ENCODE data around the gene PHF5A. TPM values are rescaled to one million over a fixed set of nuclear protein-coding genes. Genes with fewer than 3 reads are reported as not detected.

Gene PHF5A
- total RNA-seq, 1 experiment from 2014 or later, result 85.5 TPM

DNA sequence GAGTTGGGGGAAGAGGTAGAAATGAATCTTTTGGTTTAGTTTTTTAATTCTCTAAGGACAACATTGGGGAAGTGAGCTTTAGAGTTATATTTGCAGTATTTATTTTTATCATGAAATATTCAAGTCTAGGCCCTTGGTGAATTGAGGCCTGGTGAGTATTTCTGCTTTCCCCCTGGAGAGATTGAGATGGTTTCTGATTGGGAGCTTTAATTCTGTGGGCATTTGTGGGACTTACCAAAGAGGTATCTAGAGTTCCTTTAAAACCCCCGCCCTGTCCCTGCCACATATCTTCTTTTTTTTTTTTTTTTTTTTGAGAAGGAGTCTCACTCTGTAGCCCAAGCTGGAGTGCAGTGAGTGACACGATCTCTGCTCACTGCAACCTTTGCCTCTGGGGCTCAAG lies 10.0 kb upstream of the PHF5A start:
- BruUV-seq (replicated peaks), result no TSS peak
- Histone ChIP-seq H3K36me3 (ENCODE audit: insufficient read depth, low read length, poor library complexity, severe bottlenecking) (no peaks in the 10 kb centered on the region), H3K9me3 (ENCODE audit: low read depth, low read length, poor library complexity, severe bottlenecking) (no peaks in the 10 kb centered on the region), H3K27ac (ENCODE audit: low read depth, low read length, poor library complexity, severe bottlenecking) (no peak overlapping the region), H3K4me1 (ENCODE audit: insufficient read depth, low read length, poor library complexity, severe bottlenecking) (peaks cover 16% of the 10 kb centered on the region), H3K27me3 (replicated peaks; ENCODE audit: insufficient read depth, low read depth, low read length, poor library complexity) (no peaks in the 10 kb centered on the region), H3K4me3 (ENCODE audit: low read depth, low read length, poor library complexity, severe bottlenecking) (no peak overlapping the region)
- no peak for TF ChIP-seq EZH2 (IDR thresholded peaks at IDR 0.05; ENCODE audit: borderline replicate concordance, low read depth, low read length, poor library complexity, severe bottlenecking)
- TF ChIP-seq, protein P1, sequence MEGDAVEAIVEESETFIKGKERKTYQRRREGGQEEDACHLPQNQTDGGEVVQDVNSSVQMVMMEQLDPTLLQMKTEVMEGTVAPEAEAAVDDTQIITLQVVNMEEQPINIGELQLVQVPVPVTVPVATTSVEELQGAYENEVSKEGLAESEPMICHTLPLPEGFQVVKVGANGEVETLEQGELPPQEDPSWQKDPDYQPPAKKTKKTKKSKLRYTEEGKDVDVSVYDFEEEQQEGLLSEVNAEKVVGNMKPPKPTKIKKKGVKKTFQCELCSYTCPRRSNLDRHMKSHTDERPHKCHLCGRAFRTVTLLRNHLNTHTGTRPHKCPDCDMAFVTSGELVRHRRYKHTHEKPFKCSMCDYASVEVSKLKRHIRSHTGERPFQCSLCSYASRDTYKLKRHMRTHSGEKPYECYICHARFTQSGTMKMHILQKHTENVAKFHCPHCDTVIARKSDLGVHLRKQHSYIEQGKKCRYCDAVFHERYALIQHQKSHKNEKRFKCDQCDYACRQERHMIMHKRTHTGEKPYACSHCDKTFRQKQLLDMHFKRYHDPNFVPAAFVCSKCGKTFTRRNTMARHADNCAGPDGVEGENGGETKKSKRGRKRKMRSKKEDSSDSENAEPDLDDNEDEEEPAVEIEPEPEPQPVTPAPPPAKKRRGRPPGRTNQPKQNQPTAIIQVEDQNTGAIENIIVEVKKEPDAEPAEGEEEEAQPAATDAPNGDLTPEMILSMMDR (conservative IDR thresholded peaks at IDR 0.05; ENCODE audit: low read depth, low read length), result no peak
- DNase-seq (ENCODE audit: low spot score), result no peak
- POLR2A ChIA-PET (ENCODE audit: low non-redundant PET), result interaction anchor here (0.6 kb wide), 1 partner anchor 167 kb away, joined by 14 read pairs; no protein-coding TSS in a partner anchor
- intact Hi-C loops (cut with micrococcal nuclease; ENCODE audit: unreplicated experiment), result no loop called here
- CTCF ChIA-PET, result no interaction called here

DNA sequence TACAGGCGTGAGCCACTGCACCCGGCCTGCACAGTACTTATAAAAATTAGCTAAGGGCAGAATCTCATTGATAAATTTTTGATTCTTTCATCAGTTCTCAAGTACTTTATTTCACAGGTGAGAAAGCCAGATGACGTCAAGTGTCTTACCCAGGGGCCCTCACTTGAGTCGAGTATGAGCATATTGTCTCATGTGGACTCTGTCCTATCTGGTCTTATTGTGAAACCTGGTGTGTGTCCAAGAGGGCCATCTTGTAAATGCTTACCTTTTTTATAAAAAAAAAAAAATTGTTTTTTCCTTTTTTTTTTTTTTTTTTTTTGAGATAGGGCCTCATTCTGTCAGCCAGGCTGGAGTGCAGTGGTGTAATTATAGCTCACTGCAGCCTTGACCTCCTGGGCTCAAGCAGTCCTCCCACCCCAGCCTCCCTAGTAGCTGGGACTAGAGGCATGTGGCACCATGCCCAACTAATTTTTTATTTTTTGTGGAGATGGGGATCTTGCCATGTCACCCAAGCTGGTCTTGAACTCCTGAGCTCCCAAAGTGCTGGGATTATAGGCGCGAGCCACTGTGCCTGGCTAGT lies 6.5 kb upstream of the PHF5A start:
- POLR2A ChIA-PET (ENCODE audit: low non-redundant PET), result no interaction called here
- TF ChIP-seq EZH2 (IDR thresholded peaks at IDR 0.05; ENCODE audit: borderline replicate concordance, low read depth, low read length, poor library complexity, severe bottlenecking), result no peak
- TF ChIP-seq, protein P1 (conservative IDR thresholded peaks at IDR 0.05; ENCODE audit: low read depth, low read length), result no peak
- BruUV-seq (replicated peaks), result no TSS peak

DNA sequence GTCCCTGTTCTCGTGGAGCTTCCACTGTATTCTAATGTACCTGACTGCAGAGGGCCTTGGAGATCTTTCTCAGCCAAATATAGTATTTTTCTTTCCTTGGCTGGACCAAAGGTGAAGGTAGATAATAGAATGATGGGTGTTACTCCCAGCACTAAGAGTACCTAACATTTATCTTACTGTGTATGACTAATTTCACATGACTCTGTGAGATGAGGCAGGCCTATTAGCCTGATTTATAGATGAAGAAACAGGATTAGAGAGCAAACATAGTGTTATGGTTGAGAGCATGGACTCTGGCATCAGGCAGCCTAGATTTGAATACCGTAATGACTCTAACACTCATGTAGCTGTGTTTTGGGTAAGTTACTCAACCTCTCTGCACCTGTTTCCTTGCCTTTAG lies 3.1 kb upstream of the PHF5A start:
- CTCF ChIA-PET, result no interaction called here
- Histone ChIP-seq H3K4me1 (ENCODE audit: insufficient read depth, low read length, poor library complexity, severe bottlenecking) (peaks cover 22% of the 10 kb centered on the region), H3K4me3 (ENCODE audit: low read depth, low read length, poor library complexity, severe bottlenecking) (no peak overlapping the region), H3K9me3 (ENCODE audit: low read depth, low read length, poor library complexity, severe bottlenecking) (no peaks in the 10 kb centered on the region), H3K27ac (ENCODE audit: low read depth, low read length, poor library complexity, severe bottlenecking) (no peak overlapping the region), H3K36me3 (ENCODE audit: insufficient read depth, low read length, poor library complexity, severe bottlenecking) (peaks cover 14% of the 10 kb centered on the region), H3K27me3 (replicated peaks; ENCODE audit: insufficient read depth, low read depth, low read length, poor library complexity) (no peaks in the 10 kb centered on the region)
- intact Hi-C loops (cut with micrococcal nuclease; ENCODE audit: unreplicated experiment), result no loop called here
- BruUV-seq (replicated peaks), result no TSS peak
- DNase-seq (ENCODE audit: low spot score), result no peak
- POLR2A ChIA-PET (ENCODE audit: low non-redundant PET), result no interaction called here
- no peak for TF ChIP-seq EZH2 (IDR thresholded peaks at IDR 0.05; ENCODE audit: borderline replicate concordance, low read depth, low read length, poor library complexity, severe bottlenecking)
- TF ChIP-seq, protein P1 (conservative IDR thresholded peaks at IDR 0.05; ENCODE audit: low read depth, low read length), result no peak

More for the DNA sequence above, 6.5 kb upstream of the PHF5A start:
- Histone ChIP-seq H3K4me1 (ENCODE audit: insufficient read depth, low read length, poor library complexity, severe bottlenecking) (peaks cover 17% of the 10 kb centered on the region), H3K36me3 (ENCODE audit: insufficient read depth, low read length, poor library complexity, severe bottlenecking) (no peaks in the 10 kb centered on the region), H3K9me3 (ENCODE audit: low read depth, low read length, poor library complexity, severe bottlenecking) (no peaks in the 10 kb centered on the region), H3K27ac (ENCODE audit: low read depth, low read length, poor library complexity, severe bottlenecking) (no peak overlapping the region), H3K4me3 (ENCODE audit: low read depth, low read length, poor library complexity, severe bottlenecking) (no peak overlapping the region), H3K27me3 (replicated peaks; ENCODE audit: insufficient read depth, low read depth, low read length, poor library complexity) (no peaks in the 10 kb centered on the region)
- intact Hi-C loops (cut with micrococcal nuclease; ENCODE audit: unreplicated experiment), result no loop called here
- no peak for DNase-seq (ENCODE audit: low spot score)
- CTCF ChIA-PET, result interaction anchor here (0.7 kb wide), 1 partner anchor 43 kb away, joined by 9 read pairs; no protein-coding TSS in a partner anchor

Data from A673 (cell line).